Skeletal muscle satellite cell (primary cell): ENCODE measurements around the gene TMEM229A.
"Not testable (repeated sequence)": the region's sequence is repeated elsewhere in the genome, so short reads cannot be mapped to it uniquely, and the experiment has no call there.

Source experiments
- H3K27me3 ChIP-seq: 2 replicates; pipeline ENCODE4 v1.7.0; 2013; ENCODE audit warnings: low read length; ENCODE audit not compliant: control insufficient read depth, insufficient read depth
- H3K36me3 ChIP-seq: 2 replicates; pipeline ENCODE4 v1.7.0; 2013; ENCODE audit warnings: mild to moderate bottlenecking, control low read depth, low read length; ENCODE audit not compliant: insufficient read depth
- H3K4me1 ChIP-seq: 2 replicates; pipeline ENCODE4 v1.7.0; 2013; ENCODE audit warnings: low read length; ENCODE audit not compliant: control insufficient read depth, insufficient read depth
- H3K4me2 ChIP-seq: 2 replicates; pipeline ENCODE4 v1.7.0; 2013; ENCODE audit warnings: mild to moderate bottlenecking, low read length
- H3K4me3 ChIP-seq: 2 replicates; pipeline ENCODE4 v1.7.0; 2013; ENCODE audit warnings: low read length
- H3K9ac ChIP-seq: 2 replicates; pipeline ENCODE4 v1.7.0; 2013; ENCODE audit warnings: mild to moderate bottlenecking, low read depth, low read length, moderate library complexity
- H3K9me3 ChIP-seq: replicated peaks from 2 replicates; pipeline ENCODE4 v1.7.0; 2013; ENCODE audit warnings: mild to moderate bottlenecking, control low read depth, low read length

Gene TMEM229A

GRCh38 chr7:124057872-124058271 lies 25.0 kb upstream of the TMEM229A start:
- no peak overlapping the region for H3K9ac ChIP-seq
- no peak overlapping the region for H3K4me3 ChIP-seq
- no peaks in the 10 kb centered on the region for H3K4me1 ChIP-seq
- H3K27me3 ChIP-seq: no peaks in the 10 kb centered on the region
- no peaks in the 10 kb centered on the region for H3K9me3 ChIP-seq
- H3K36me3 ChIP-seq: no peaks in the 10 kb centered on the region
- no peak overlapping the region for H3K4me2 ChIP-seq

GRCh38 chr7:124056234-124056633 lies 23.4 kb upstream of the TMEM229A start:
- no peaks in the 10 kb centered on the region for H3K27me3 ChIP-seq
- no peak overlapping the region for H3K4me2 ChIP-seq
- no peaks in the 10 kb centered on the region for H3K36me3 ChIP-seq
- H3K9me3 ChIP-seq: no peaks in the 10 kb centered on the region
- H3K4me3 ChIP-seq: no peak overlapping the region
- no peaks in the 10 kb centered on the region for H3K4me1 ChIP-seq
- H3K9ac ChIP-seq: no peak overlapping the region

GRCh38 chr7:124051681-124052377 lies 19.0 kb upstream of the TMEM229A start:
- Histone ChIP-seq H3K9ac (no peak overlapping the region), H3K4me3 (no peak overlapping the region), H3K9me3 (no peaks in the 10 kb centered on the region), H3K4me2 (no peak overlapping the region), H3K36me3 (no peaks in the 10 kb centered on the region), H3K4me1 (no peaks in the 10 kb centered on the region), H3K27me3 (no peaks in the 10 kb centered on the region)

GRCh38 chr7:124042826-124043225 lies 10.0 kb upstream of the TMEM229A start:
- no peak overlapping the region for H3K4me2 ChIP-seq
- no peak overlapping the region for H3K4me3 ChIP-seq
- no peaks in the 10 kb centered on the region for H3K9me3 ChIP-seq
- H3K36me3 ChIP-seq: no peaks in the 10 kb centered on the region
- no peak overlapping the region for H3K9ac ChIP-seq
- H3K4me1 ChIP-seq: no peaks in the 10 kb centered on the region
- no peaks in the 10 kb centered on the region for H3K27me3 ChIP-seq

GRCh38 chr7:124041439-124041838 lies 8.6 kb upstream of the TMEM229A start:
- no peaks in the 10 kb centered on the region for H3K9me3 ChIP-seq
- no peak overlapping the region for H3K4me3 ChIP-seq
- no peaks in the 10 kb centered on the region for H3K4me1 ChIP-seq
- no peak overlapping the region for H3K4me2 ChIP-seq
- H3K27me3 ChIP-seq: peaks cover 2% of the 10 kb centered on the region
- H3K9ac ChIP-seq: no peak overlapping the region
- H3K36me3 ChIP-seq: no peaks in the 10 kb centered on the region

GRCh38 chr7:124037902-124038301 lies 5.0 kb upstream of the TMEM229A start:
- not testable (repeated sequence) for H3K4me2 ChIP-seq, H3K4me1 ChIP-seq, H3K4me3 ChIP-seq, H3K9ac ChIP-seq, H3K36me3 ChIP-seq, H3K9me3 ChIP-seq
- H3K27me3 ChIP-seq: peaks cover 25% of the 10 kb centered on the region

GRCh38 chr7:124035706-124036105 lies 2.8 kb upstream of the TMEM229A start:
- H3K36me3 ChIP-seq: no peaks in the 10 kb centered on the region
- H3K4me1 ChIP-seq: peaks cover 9% of the 10 kb centered on the region
- no peak overlapping the region for H3K4me3 ChIP-seq
- no peak overlapping the region for H3K4me2 ChIP-seq
- no peak overlapping the region for H3K9ac ChIP-seq
- no peaks in the 10 kb centered on the region for H3K9me3 ChIP-seq
- peaks cover 45% of the 10 kb centered on the region for H3K27me3 ChIP-seq

GRCh38 chr7:124034754-124035100 lies 1.9 kb upstream of the TMEM229A start:
- Histone ChIP-seq H3K9me3 (no peaks in the 10 kb centered on the region), H3K27me3 (peaks cover 52% of the 10 kb centered on the region)

GRCh38 chr7:124033807-124034753 lies 1.2 kb upstream of the TMEM229A start:
- H3K9ac ChIP-seq: no peak overlapping the region
- H3K36me3 ChIP-seq: no peaks in the 10 kb centered on the region
- H3K4me2 ChIP-seq: peak overlapping the region; percentile 92
- H3K9me3 ChIP-seq: no peaks in the 10 kb centered on the region
- H3K4me3 ChIP-seq: no peak overlapping the region
- peaks cover 9% of the 10 kb centered on the region for H3K4me1 ChIP-seq
- peaks cover 57% of the 10 kb centered on the region for H3K27me3 ChIP-seq

More at GRCh38 chr7:124034754-124035100, 1.9 kb upstream of the TMEM229A start:
- Histone ChIP-seq H3K4me1 (peaks cover 9% of the 10 kb centered on the region), H3K9ac (no peak overlapping the region), H3K36me3 (no peaks in the 10 kb centered on the region), H3K4me2 (no peak overlapping the region), H3K4me3 (no peak overlapping the region)

GRCh38 chr7:124033095-124033806 lies 384 bp upstream of the TMEM229A start:
- peaks cover 57% of the 10 kb centered on the region for H3K27me3 ChIP-seq
- H3K36me3 ChIP-seq: no peaks in the 10 kb centered on the region
- no peaks in the 10 kb centered on the region for H3K9me3 ChIP-seq
- no peak overlapping the region for H3K9ac ChIP-seq
- peak overlapping the region; percentile 65 for H3K4me3 ChIP-seq
- peaks cover 9% of the 10 kb centered on the region for H3K4me1 ChIP-seq
- peak overlapping the region; percentile 92 for H3K4me2 ChIP-seq

GRCh38 chr7:124031919-124032318 lies 948 bp downstream of the TMEM229A start:
- H3K4me2 ChIP-seq: peak overlapping the region; percentile 92
- H3K9ac ChIP-seq: no peak overlapping the region
- no peaks in the 10 kb centered on the region for H3K36me3 ChIP-seq
- H3K27me3 ChIP-seq: peaks cover 57% of the 10 kb centered on the region
- H3K4me1 ChIP-seq: peaks cover 9% of the 10 kb centered on the region
- no peaks in the 10 kb centered on the region for H3K9me3 ChIP-seq
- peak overlapping the region; percentile 65 for H3K4me3 ChIP-seq
